C4-2B (cell line): ENCODE results near the gene KRI1.

ENCODE experiments used
- ZFX ChIP-seq: fragments of 450-650 bp; IDR thresholded peaks from 2 replicates; pipeline ENCODE4 v1.6.1; 2017
- TF ChIP-seq, protein P1 (sequence below): fragments of 450-650 bp; conservative IDR thresholded peaks from 2 replicates; pipeline ENCODE4 v1.5.1; 2017; ENCODE audit warnings: mild to moderate bottlenecking

DNA sequence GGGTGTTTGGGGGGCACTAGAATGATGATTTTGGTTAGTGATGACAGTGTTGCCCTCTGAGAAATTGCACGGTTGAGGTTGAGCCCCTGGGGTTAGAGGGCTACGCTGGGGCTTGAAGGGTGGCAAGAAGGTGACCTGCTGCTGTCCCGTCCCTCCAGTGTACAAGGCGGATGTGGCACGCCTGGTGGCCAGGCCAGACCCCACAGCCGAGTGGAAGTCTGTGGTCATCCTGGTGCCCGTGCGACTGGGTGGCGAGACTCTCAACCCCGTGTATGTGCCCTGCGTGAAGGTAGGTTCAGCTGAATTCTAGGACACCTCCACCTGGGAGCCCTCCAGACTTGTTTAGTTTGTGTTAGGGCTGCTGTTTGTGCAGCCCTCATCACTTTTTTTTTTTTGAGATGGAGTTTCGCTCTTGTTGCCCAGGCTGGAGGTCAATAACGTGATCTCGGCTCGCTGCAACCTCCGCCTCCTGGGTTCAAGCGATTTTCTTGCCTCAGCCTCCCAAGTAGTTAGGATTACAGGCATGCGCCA, 17.0 kb downstream of the KRI1 start:
- TF ChIP-seq, protein P1, sequence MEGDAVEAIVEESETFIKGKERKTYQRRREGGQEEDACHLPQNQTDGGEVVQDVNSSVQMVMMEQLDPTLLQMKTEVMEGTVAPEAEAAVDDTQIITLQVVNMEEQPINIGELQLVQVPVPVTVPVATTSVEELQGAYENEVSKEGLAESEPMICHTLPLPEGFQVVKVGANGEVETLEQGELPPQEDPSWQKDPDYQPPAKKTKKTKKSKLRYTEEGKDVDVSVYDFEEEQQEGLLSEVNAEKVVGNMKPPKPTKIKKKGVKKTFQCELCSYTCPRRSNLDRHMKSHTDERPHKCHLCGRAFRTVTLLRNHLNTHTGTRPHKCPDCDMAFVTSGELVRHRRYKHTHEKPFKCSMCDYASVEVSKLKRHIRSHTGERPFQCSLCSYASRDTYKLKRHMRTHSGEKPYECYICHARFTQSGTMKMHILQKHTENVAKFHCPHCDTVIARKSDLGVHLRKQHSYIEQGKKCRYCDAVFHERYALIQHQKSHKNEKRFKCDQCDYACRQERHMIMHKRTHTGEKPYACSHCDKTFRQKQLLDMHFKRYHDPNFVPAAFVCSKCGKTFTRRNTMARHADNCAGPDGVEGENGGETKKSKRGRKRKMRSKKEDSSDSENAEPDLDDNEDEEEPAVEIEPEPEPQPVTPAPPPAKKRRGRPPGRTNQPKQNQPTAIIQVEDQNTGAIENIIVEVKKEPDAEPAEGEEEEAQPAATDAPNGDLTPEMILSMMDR: no peak
- TF ChIP-seq ZFX: no peak
